Epidermal melanocyte (primary cell): ENCODE measurements around the gene AVL9.
"Not testable (repeated sequence)": the region's sequence is repeated elsewhere in the genome, so short reads cannot be mapped to it uniquely, and the experiment has no call there.

Experiments
- DNase-seq: peaks from one replicate; pipeline ENCODE4 v3.0.0; 2011; ENCODE audit warnings: low spot score; ENCODE audit not compliant: insufficient read length

Gene AVL9

DNA sequence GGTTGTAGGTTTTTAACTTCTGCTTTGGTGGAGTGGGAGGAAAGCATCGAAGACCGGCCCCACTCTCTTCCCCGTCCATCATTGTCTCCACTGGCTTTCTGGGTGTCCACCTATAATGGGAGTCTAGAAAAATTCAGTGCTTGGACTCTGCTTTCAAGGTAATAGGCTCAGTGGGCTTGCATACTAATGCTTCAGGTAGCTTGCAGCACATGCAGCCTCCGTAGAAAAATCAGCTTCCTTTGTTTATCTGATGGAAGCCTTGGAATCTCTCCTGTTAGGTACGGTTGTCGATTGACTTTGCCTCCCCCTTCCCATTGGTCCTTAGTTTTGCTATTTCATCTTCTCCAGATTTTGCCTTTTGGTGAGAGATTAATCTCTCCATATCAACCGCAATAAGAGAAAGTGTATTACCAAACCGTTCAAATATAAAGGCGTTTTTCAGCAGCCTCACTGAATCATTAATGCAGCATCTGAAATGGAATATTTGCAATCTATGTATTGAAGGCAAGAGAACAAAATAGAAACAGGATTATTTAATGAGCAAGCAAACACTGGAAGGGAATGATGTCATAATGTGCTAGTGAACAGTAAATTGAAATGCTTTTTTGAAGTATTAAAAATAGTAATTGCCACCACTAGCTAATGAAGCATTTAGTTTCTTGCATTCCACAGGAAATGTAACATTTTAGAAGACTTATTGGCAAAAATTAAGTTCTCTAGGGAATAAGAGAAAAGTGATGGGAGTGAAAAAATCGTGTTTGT is 944 bp downstream of the AVL9 start:
- no peak for DNase-seq

DNA sequence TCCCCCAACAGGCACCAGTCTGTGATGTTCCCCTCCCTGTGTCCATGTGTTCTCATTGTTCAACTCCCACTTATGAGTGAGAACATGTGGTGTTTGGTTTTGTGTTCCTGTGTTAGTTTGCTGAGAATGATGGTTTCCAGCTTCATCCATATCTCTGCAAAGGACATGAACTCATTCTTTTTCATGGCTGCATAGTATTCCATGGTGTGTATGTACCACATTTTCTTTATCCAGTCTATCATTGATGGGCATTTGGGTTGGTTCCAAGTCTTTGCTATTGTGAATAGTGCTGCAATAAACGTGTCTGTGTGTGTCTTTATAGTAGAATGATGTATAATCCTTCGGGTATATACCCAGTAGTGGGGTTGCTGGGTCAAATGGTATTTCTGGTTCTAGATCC is 4.5 kb downstream of the AVL9 start:
- not testable (repeated sequence) for DNase-seq

DNA sequence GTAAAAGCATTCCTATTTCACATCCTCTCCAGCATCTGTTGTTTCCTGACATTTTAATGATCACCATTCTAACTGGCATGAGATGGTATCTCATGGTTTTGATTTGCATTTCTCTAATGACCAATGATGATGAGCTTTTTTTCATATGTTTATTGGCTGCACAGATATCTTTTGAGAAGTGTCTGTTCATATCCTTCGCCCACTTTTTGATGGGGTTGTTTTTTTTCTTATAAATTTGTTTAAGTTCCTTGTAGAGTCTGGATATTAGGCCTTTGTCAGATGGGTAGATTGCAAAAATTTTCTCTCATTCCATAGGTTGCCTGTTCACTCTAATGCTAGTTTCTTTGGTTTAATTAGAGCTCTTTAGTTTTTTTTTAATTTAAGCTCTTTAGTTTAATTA is 4.9 kb downstream of the AVL9 start:
- not testable (repeated sequence) for DNase-seq

- no peak for DNase-seq
These were observed 5.6 kb downstream of the AVL9 start for GRCh38 chr7:32500922-32501341.

DNA sequence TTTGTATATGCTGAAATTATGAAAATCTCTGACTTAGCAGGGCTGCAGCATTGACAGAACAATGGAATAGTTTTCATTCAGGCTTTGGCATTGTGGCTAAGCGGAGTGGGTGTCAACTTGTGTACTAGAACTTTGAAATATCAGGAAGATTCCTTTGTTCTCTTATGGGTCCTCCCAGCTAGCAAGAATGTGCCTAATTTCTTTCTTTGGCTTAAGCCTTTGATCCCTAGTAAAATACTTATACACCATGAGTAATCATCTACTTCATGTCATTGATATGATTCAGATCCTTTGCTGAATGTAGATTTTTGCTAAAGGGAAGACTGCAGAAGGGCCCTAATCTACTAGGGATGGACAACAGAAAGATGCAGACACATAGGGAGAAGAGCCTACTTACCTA is 6.2 kb downstream of the AVL9 start:
- no peak for DNase-seq

DNA sequence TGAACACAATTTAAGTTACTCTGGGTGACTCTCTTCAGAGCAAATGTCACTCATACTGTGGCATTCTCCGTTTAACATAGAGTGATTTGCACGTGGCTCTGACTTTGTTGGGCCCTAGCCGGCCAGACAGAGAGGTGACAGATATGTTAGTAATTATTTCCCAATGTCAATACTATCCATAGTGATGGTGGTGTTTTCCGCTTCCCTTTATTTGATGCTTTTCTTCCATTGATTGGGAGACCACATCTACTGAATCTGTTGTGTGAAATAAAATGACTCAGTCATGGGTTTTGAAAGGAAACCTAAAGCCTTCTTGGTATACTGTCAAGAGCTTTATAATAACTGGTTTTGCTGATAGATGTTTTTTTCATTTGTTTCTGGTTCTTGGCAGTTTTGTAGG is 7.4 kb downstream of the AVL9 start:
- no peak for DNase-seq

GRCh38 chr7:32506266-32507054 is 11.2 kb downstream of the AVL9 start:
- DNase-seq = no peak

DNA sequence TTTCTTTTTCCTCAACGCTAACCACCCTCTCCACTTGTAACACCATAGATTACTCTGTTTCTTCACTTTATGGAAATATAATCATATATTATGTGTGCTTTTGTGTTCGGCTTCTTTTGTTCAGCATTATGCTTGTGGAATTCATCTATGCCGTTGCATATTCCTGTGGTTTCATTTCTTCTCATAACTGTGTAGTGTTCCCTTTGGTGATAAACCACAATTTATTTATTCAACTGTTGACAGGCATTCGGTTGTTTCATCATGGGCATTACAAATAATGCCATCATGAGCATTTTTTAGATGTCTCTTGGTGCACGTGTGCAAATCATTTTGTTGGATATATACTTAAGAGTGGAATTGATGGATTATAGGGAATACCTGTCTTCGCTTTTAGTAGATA is 12.1 kb downstream of the AVL9 start:
- DNase-seq = no peak

DNA sequence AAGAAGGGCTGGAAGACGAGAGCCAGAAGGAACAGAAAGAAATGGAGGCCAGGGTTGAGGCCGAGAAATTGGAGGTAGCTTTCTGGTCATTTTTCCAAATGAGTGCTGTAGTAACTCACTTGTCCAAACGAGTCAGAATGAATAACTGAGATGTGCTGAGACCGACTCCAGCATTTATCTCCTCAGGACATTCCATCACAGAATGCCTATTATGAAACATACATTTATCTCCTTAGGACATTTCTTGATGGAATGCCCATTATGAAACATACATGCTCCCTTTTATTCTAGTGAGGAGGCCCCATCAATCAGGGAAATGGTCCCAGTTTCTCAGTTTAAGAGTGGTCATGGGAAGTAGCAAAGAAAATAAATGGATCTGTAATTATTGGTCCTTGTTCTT is 16.5 kb downstream of the AVL9 start:
- no peak for DNase-seq

GRCh38 chr7:32513210-32513609 is 17.9 kb downstream of the AVL9 start:
- DNase-seq = no peak

DNA sequence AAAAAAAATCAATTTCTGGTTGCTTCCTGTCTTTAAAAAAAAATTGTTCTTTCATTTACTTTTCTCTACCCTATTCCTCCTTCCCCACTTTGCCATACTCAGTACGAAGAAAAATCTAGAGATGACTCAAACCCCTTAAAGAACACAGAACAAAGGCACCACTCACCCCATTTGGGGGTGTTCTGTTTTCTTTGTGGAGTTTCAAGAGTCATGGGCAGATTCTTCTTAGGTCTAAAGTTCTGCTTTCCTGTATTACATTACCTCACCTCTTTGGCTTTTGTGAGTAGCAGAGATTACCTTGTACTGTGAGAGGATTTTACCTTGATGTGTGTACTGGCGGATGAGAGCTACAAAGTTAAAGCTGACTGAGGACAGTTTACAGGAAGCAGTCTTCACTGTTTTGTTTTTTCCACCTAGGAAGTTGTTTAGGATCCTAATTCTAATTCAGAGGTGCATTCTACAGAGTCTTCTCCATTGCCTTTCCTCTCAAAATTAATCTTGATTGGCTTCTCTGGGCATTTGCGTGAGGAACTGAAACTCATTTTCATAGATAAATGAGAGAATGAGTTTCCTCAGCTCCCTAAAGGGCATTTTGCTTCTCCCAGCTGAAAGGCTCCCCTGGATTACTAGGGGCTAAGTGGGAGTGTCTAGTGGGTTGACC is 20.7 kb downstream of the AVL9 start:
- no peak for DNase-seq

DNA sequence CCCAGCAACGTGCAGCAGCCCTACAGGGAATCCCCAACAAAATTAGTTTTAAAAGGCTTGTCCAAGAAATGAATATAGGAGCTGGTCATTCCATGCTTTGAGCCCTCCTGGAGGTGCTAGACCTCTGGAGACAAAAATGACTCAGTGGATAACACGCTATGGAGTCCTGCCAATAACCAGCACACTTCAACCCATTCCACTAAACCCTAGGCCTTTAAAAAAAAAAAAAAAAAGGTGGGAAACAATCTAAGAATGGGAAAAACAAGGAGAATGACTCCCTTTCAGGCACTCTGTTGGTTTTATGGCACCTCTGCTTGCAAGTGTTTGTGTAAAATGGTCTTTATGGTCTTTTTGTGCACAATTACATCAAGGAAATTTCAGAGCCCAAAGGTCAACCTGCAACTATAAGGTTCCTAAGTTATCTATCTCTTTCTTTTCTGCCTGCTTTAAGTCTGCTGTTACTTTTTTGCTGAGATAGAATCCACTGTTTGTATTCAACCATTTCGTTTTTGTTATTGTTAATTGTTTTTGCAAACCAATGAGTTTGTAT is 21.3 kb downstream of the AVL9 start:
- no peak for DNase-seq

DNA sequence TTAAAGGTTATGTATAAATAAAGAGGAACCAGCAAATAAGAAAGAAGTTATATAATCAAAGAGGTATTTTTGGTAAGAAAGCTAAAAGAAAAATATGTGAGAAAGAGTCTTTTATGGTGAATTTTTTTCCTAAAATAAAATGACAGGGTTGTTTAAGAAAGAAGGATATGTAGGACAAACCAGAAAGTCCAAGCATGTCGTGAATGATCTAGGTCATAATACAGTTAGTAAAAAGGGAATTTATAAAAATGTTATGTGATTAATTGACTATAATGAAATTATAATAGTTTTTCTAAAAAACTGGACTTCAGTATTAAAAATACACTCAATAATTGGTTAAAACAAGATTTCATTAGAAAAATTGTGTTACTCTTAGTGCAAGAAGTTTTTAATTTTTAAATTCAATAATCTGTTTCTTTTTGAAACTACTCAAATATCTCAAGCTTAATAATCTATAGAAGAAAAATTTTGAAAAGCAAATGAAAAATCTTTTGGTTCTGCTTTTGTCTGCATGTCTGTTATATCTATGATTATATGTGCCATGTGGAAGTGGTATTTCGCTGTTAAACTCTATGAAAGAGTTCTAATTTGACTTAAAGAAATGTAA is 23.3 kb downstream of the AVL9 start:
- no peak for DNase-seq

GRCh38 chr7:32519763-32520162 is 24.5 kb downstream of the AVL9 start:
- no peak for DNase-seq

GRCh38 chr7:32522746-32523530 is 27.6 kb downstream of the AVL9 start:
- no peak for DNase-seq

DNA sequence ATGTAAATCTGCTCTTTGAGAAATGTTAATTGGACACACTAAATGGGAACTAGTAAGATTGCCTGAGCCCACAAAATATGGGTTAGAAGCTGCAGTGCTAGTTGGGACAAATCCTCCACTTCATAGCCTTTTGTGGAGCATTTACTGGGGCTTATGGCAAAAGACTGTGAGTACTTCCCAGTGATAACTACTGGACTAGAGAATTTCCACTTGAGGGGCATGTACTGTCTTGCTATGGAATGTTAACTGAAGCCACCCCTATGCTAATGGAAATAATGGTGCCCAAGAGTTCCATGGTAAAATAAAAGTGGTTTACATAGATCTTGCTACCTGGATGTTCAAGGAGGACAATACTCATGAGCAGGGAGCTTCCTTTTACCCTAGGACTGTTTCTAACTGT is 29.3 kb downstream of the AVL9 start:
- DNase-seq = no peak

GRCh38 chr7:32525839-32526238 is 30.6 kb downstream of the AVL9 start:
- no peak for DNase-seq

- no peak for DNase-seq
These were observed 36.1 kb downstream of the AVL9 start for GRCh38 chr7:32531402-32531801.

DNA sequence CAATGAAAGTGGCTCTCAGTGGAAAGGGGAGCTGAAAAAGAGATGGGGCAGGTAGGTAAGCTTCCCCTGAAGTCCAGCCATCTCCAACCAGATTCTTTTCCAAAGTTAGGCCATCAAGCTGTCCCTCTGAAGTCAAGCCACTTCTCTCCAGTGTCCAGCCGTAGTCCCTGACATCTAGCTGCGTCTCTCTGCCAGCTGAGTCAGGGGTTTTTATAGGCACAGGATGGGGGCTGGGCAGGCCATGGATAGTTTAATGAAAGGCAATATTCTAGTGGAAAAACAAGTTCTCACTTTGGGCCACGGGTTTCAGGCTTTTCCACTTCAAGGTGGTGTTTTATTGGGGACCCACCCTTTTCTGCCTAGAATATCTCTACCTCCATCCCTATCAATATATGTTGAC is 36.8 kb downstream of the AVL9 start:
- DNase-seq = no peak

- DNase-seq = no peak
These were observed 37.4 kb downstream of the AVL9 start for GRCh38 chr7:32532716-32533115.
